OCI-LY1 (cell line): ENCODE measurements around the gene PPM1D.

ENCODE experiments used
- H2AFZ ChIP-seq: fragments of 200-600 bp; sonication (generic), shearing (Covaris generic); 2 replicates; pipeline ENCODE4 v1.6.0; 2014; ENCODE audit warnings: antibody characterized with exemption, mild to moderate bottlenecking, low read length
- H3F3A ChIP-seq: fragments of 200-600 bp; sonication (generic), shearing (Covaris generic); 2 replicates; pipeline ENCODE4 v1.6.0; 2014; ENCODE audit warnings: mild to moderate bottlenecking, antibody characterized with exemption, low read length, moderate library complexity; ENCODE audit not compliant: insufficient read depth
- H3K27ac ChIP-seq: fragments of 200-600 bp; sonication (generic); 2 replicates; pipeline ENCODE4 v1.5.1; 2014; ENCODE audit warnings: low read length, mixed run types, mild to moderate bottlenecking, low read depth; ENCODE audit not compliant: poor library complexity, severe bottlenecking
- H3K27me3 ChIP-seq: fragments of 200-600 bp; sonication (generic); 2 replicates; pipeline ENCODE4 v1.6.0; 2014; ENCODE audit warnings: antibody characterized with exemption, mild to moderate bottlenecking, low read length, moderate library complexity; ENCODE audit not compliant: insufficient read depth
- H3K36me3 ChIP-seq: fragments of 200-600 bp; sonication (generic); 2 replicates; pipeline ENCODE4 v1.6.1; 2014; ENCODE audit warnings: mild to moderate bottlenecking, antibody characterized with exemption, low read length, moderate library complexity, mixed read lengths; ENCODE audit not compliant: insufficient read depth
- H3K4me1 ChIP-seq: fragments of 200-600 bp; sonication (generic); 2 replicates; pipeline ENCODE4 v1.5.1; 2014; ENCODE audit warnings: mild to moderate bottlenecking, low read length, moderate library complexity; ENCODE audit not compliant: insufficient read depth, severe bottlenecking
- H3K4me2 ChIP-seq: fragments of 200-600 bp; sonication (generic), shearing (Covaris generic); 2 replicates; pipeline ENCODE4 v1.6.1; 2014; ENCODE audit warnings: low read length
- H3K4me3 ChIP-seq: fragments of 200-600 bp; sonication (generic); 2 replicates; pipeline ENCODE4 v1.5.1; 2014; ENCODE audit warnings: low read length, low read depth, mild to moderate bottlenecking, mixed read lengths; ENCODE audit not compliant: poor library complexity, severe bottlenecking
- H3K79me2 ChIP-seq: fragments of 200-600 bp; shearing (Covaris generic); 2 replicates; pipeline ENCODE4 v1.6.1; 2016; ENCODE audit warnings: mixed run types, low read length, mixed read lengths; ENCODE audit not compliant: insufficient read depth
- H3K9ac ChIP-seq: fragments of 200-600 bp; sonication (generic), shearing (Covaris generic); 2 replicates; pipeline ENCODE4 v1.6.1; 2014; ENCODE audit warnings: mild to moderate bottlenecking, low read length, mixed read lengths
- H3K9me2 ChIP-seq: fragments of 200-600 bp; sonication (generic), shearing (Covaris generic); 2 replicates; pipeline ENCODE4 v1.6.1; 2014; ENCODE audit warnings: low read depth, mild to moderate bottlenecking, low read length, mixed read lengths
- H3K9me3 ChIP-seq: fragments of 200-600 bp; shearing (Covaris generic); 2 replicates; pipeline ENCODE4 v1.6.1; 2014; ENCODE audit warnings: low read length, mixed read lengths
- H4K20me1 ChIP-seq: fragments of 200-600 bp; sonication (generic), shearing (Covaris generic); 2 replicates; pipeline ENCODE4 v1.6.0; 2016; ENCODE audit warnings: mild to moderate bottlenecking, low read length; ENCODE audit not compliant: insufficient read depth
- EZH2 ChIP-seq: fragments of 200-600 bp; sonication (generic), shearing (Covaris generic); IDR thresholded peaks from 2 replicates; pipeline ENCODE4 v1.8.0; 2017; ENCODE audit warnings: borderline replicate concordance, mixed run types, mild to moderate bottlenecking, antibody characterized with exemption, low read length, moderate library complexity, mixed read lengths
- TF ChIP-seq, protein P1 (sequence below): fragments of 200-600 bp; sonication (generic), shearing (Covaris generic); IDR thresholded peaks from 2 replicates; pipeline ENCODE4 v1.5.1; 2017; ENCODE audit warnings: mild to moderate bottlenecking, antibody characterized with exemption, low read length, moderate library complexity, mixed read lengths

PPM1D gene

DNA sequence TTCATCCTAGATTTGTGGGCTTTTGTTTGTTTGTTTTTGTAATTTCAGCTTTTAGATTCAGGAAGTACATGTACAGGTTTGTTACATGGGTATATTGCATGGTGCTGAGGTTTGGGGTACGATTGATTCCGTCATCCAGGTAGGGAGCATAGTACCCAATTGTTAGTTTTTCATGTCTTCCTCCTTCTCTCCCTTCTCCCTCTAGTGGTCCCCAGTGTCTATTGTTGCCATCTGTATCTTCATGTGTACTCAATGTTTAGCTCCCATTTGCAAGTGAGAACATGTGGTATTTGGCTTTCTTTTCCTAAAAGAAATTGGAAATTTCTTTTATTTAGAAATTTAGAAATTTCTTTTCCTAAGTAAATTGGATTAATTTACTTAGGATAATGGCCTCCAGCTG lies 40.5 kb downstream of the PPM1D start:
- H3K79me2 ChIP-seq: no peaks in the 10 kb centered on the region
- H3K4me1 ChIP-seq: no peaks in the 10 kb centered on the region
- H3K9ac ChIP-seq: no peak overlapping the region
- no peak overlapping the region for H3K27ac ChIP-seq
- H3K27me3 ChIP-seq: no peaks in the 10 kb centered on the region
- no peaks in the 10 kb centered on the region for H4K20me1 ChIP-seq
- no peaks in the 10 kb centered on the region for H3K9me3 ChIP-seq
- TF ChIP-seq, protein P1, sequence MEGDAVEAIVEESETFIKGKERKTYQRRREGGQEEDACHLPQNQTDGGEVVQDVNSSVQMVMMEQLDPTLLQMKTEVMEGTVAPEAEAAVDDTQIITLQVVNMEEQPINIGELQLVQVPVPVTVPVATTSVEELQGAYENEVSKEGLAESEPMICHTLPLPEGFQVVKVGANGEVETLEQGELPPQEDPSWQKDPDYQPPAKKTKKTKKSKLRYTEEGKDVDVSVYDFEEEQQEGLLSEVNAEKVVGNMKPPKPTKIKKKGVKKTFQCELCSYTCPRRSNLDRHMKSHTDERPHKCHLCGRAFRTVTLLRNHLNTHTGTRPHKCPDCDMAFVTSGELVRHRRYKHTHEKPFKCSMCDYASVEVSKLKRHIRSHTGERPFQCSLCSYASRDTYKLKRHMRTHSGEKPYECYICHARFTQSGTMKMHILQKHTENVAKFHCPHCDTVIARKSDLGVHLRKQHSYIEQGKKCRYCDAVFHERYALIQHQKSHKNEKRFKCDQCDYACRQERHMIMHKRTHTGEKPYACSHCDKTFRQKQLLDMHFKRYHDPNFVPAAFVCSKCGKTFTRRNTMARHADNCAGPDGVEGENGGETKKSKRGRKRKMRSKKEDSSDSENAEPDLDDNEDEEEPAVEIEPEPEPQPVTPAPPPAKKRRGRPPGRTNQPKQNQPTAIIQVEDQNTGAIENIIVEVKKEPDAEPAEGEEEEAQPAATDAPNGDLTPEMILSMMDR: peak; percentile 29; the same call in 1 of the 2 replicates
- no peak for TF ChIP-seq EZH2
- no peaks in the 10 kb centered on the region for H3K9me2 ChIP-seq
- no peak overlapping the region for H3K4me2 ChIP-seq
- H3K36me3 ChIP-seq: peaks cover 32% of the 10 kb centered on the region; the same call in 1 of the 2 replicates
- no peaks in the 10 kb centered on the region; the same call in 1 of the 2 replicates for H3F3A ChIP-seq
- H2AFZ ChIP-seq: no peak overlapping the region
- H3K4me3 ChIP-seq: no peak overlapping the region

DNA sequence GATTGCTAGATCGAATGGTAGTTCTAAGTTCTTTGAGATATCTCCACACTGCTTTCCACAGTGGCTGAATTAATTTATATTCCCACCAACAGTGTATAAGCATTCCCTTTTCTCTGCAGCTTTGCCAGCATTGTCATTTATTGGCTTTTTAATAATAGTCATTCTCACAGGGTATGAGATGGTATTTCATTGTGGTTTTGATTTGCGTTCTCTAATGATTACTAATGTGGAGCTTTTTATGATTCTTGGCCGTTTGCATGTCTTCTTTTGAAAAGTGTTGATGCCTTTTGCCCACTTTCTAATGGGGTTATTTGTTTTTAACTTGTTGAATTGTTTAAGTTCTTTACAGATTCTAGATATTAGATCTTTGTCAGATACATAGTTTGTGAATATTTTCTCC lies 41.1 kb downstream of the PPM1D start:
- no peak overlapping the region for H3K4me3 ChIP-seq
- no peaks in the 10 kb centered on the region for H3K9me3 ChIP-seq
- no peaks in the 10 kb centered on the region for H3K27me3 ChIP-seq
- no peaks in the 10 kb centered on the region for H3F3A ChIP-seq
- no peak overlapping the region for H3K9ac ChIP-seq
- H2AFZ ChIP-seq: no peak overlapping the region
- no peaks in the 10 kb centered on the region for H3K9me2 ChIP-seq
- no peaks in the 10 kb centered on the region for H3K4me1 ChIP-seq
- peaks cover 26% of the 10 kb centered on the region; the same call in 1 of the 2 replicates for H3K36me3 ChIP-seq
- no peaks in the 10 kb centered on the region for H3K79me2 ChIP-seq
- no peak overlapping the region for H3K27ac ChIP-seq
- H4K20me1 ChIP-seq: no peaks in the 10 kb centered on the region
- no peak overlapping the region for H3K4me2 ChIP-seq
- no peak for TF ChIP-seq EZH2
- TF ChIP-seq, protein P1: no peak

DNA sequence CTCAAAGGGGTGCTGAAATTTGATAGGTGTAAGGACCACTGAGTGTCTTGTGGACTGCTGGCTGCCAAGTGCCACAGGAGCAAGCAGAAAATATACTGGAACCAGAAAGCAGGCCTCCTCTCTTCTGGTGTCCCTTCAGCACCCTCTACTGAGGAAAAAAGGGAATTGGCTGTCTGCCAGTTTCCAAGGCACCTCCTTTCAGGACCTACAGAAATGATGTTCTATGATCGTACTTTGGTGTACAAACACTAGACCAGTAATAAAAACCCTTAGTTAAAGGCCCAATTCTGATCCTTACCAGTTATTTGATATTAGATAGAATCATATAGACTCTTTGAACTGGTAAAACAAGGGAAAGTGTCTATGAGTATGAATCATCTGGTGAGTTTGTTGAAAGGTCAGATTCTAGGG lies 41.8 kb downstream of the PPM1D start:
- Histone ChIP-seq H3K27ac (no peak overlapping the region), H4K20me1 (no peaks in the 10 kb centered on the region), H3K36me3 (peaks cover 21% of the 10 kb centered on the region; the same call in 1 of the 2 replicates), H3K9me2 (no peaks in the 10 kb centered on the region), H3K4me1 (no peaks in the 10 kb centered on the region), H3K4me2 (no peak overlapping the region), H2AFZ (no peak overlapping the region), H3K27me3 (no peaks in the 10 kb centered on the region), H3K9ac (no peak overlapping the region), H3K9me3 (no peaks in the 10 kb centered on the region), H3K79me2 (peaks cover 3% of the 10 kb centered on the region; the same call in 1 of the 2 replicates), H3K4me3 (no peak overlapping the region), H3F3A (no peaks in the 10 kb centered on the region)
- TF ChIP-seq, protein P1: peak; percentile 49; the same call in 1 of the 2 replicates
- TF ChIP-seq EZH2: no peak
